Hematopoietic multipotent progenitor cell treated with erythropoietin and hydrocortisone succinate and interleukin-3 and kit ligand, for 6 days (in vitro differentiated cells): ENCODE data around the gene ZYG11B.
"Not testable (repeated sequence)": the region's sequence is repeated elsewhere in the genome, so short reads cannot be mapped to it uniquely, and the experiment has no call there.

ENCODE experiments used
- DNase-seq: peaks from one replicate; pipeline ENCODE4 v3.0.0-alpha.2; 2015

The ZYG11B gene

DNA sequence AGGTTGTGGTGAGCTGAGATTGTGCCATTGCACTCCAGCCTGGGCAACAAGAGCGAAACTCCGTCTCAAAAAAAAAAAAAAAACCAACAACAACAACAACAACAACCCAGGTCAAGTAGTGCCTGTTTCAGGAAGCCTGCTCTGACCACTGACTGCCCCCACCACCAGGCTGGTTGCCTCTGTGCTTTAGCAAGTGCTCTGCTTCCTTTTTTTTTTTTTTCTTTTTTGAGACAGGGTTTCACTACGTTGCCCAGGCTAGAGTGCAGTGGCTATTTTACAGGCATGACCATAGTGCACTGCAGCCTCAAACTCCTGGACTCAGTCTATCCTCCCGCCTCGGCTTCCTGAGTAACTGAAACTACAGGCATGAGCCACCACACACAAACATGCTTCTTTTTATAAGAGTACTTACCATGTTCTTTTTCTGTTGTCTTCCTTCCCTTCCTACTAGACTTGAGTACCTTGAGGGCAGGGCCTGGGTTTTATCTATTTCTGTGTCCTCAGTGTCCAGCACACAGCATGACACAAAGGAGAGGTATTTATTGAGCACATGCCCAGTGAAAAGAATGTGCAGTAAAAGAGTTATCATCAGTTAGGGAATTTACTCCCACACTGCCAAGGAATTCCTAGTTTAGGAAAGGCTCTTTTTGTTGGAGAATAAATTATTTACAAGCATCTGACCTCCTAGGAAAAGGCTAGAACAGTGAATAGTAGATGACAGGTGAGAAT, 18.2 kb upstream of the ZYG11B start:
- no peak for DNase-seq

DNA sequence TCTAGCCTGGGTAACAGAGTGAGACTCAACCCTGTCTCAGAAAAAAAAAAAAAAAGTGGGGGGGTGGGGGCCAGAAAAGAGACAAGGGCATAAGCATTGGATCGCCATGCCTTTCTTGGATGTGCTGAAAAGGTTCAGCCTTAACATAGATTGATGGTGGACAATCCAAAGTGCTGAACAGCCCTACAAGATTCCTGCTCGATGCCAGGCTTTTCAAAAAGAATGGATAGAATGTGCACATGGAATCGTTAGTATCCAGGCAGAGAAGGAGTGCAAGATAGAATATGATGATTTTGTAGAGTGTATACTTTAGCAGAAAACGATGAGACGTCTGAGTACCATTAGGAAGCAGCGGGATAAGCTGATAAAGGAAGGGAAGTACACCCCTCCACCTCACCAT, 17.2 kb upstream of the ZYG11B start:
- DNase-seq: no peak

DNA sequence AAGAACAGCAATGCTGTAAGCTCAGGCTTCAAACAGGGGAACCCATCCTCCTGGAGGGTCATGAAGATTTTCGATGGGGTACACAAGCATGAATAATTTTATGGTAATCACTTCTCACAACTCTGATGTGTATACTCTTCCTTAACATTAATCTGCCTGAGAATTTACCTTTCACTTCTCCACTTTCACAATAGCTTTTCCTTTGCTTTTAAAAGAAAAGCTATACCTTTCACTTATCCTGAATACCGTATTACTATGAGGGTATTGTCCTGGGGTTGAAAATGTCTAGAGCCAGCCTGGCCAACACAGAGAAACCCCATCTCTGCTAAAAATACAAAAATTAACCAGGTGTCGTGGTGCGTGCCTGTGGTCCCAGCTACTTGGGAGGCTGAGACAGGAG, 12.7 kb upstream of the ZYG11B start:
- DNase-seq: no peak

GRCh38 chr1:52715296-52715695, 11.0 kb upstream of the ZYG11B start:
- not testable (repeated sequence) for DNase-seq

DNA sequence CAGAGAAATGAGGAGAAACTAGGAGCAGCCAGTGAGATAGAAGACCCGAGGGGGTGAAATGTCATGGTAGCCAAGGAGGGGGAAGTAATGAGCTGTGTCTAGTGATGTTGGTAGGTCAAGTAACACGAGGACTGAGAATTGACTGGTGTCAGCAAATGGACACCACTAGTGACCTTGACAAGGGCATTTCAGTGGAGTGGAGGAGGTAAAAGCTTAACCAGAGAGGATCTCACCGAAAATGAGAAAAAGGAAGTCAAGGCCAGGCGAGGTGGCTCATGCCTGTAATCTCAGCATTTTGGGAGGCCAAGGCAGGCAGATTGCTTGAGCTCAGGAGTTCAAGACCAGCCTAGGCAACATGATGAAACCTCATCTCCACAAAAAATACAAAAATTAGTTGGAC, 3.0 kb upstream of the ZYG11B start:
- DNase-seq: no peak

GRCh38 chr1:52725903-52726264, 369 bp upstream of the ZYG11B start:
- DNase-seq: no peak

DNA sequence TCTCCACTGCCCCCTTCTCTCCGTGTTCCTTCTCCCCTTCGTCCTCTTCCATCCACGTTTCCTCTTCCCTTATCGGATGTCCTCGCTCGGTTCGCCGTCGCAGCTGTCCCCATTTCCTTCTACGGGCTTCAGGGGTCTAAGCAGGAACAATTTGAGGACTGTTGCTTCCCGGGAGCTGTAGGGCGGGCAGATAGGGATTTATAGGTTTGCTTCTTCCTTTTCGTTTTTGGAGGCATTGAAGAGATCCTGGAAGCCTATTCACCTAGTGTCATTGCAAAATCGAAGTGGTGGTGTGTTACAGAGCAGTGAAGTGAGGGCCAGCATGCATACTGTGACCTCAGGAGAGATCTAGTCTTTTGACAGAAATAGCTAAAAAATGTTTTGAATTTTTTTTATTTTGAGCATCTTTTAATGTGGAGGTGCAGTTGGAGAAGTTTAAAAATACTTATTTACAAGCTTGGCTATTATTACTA, 897 bp downstream of the ZYG11B start:
- peak; percentile 28 for DNase-seq

- DNase-seq: no peak
Measured at GRCh38 chr1:52727956-52728656, 1.9 kb downstream of the ZYG11B start.

- no peak for DNase-seq
Measured at GRCh38 chr1:52733368-52733767, 7.1 kb downstream of the ZYG11B start.

- DNase-seq: not testable (repeated sequence)
Measured at GRCh38 chr1:52735371-52735770, 9.1 kb downstream of the ZYG11B start.

DNA sequence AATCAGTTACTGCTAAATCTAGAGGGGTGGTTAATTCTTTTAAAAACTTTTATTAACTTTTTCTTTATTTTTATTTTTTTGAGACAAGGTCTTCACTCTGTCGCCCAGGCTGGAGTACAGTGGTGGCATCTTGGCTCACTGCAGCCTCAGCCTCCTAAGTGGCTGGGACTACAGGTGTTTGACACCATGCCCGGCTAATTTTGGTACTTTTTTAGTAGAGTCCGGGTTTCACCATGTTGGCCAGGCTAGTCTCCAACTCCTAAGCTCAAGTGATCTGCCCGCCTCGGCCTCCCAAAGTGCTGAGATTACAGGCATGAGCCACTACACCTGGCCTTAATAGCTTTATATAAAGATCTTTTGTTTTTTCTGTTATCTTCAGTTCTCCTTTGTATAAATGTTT, 11.9 kb downstream of the ZYG11B start:
- DNase-seq: no peak

DNA sequence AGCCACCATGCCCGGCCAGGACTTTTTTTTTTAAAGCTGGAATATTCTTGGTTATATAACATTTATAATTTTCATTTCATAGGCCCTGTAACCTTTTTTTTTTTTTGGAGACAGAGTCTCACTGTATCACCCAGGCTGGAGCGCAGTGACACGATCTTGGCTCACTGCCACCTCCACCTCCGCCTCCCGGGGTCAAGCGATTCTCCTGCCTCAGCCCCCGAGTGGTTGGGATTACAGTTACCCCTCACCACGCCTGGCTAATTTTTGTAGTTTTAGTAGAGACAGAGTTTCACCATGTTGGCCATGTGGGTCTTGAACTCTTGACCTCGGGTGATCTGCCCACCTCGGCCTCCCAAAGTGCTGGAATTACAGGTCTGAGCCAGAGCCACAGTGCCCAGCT, 12.6 kb downstream of the ZYG11B start:
- DNase-seq: no peak

DNA sequence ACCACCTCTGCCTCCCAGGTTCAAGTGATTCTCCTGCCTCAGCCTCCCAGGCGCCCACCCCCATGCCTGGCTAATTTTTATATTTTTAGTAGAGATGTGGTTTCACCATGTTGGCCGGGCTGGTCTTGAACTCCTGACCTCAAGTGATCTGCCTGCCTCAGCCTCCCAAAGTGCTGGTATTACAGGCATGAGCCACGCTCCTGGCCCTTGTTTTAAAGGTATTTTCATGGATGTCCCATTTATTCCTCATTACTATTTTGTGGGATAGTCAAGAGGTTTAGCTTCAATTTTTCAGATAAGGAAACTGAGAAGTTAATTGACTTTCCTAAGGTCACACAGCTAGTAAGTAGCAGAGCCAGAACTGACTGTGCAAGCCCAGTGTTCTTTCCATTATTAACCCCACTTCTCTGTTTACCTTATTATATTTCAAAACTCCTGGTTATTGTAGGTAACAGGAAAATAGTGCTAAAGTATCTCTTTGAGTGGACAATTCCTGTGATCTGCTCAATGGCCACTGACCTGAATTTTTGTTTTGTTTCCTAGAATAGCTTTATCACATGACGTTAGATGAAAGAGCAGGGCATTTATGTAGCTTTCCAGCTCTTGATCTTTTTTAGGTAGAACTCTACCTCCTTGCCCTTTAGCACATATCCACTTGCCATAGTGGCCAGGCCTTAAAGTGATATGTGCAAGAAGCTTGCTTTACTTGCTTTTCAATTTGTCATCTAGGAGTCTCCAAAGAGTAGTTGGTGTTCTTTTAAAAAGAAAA, 13.6 kb downstream of the ZYG11B start:
- no peak for DNase-seq

DNA sequence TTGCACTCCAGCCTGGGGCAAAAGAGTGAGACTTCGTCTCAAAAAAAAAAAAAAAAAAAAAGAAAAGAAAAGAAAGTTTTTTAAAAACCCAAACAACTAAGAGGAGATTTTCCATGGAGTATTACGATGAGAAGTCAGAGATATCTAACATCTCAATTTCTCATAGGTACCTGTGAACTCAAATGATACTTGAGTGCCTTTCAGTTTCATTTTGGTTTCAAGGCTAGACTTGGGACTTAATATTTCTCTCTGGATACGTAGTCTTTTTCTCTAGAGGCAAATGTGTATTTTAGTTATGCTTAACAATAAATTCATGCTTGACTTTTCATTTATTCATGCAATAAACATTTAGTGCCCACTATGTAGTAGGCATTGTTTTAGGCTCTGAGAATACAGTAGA, 15.0 kb downstream of the ZYG11B start:
- DNase-seq: no peak

DNA sequence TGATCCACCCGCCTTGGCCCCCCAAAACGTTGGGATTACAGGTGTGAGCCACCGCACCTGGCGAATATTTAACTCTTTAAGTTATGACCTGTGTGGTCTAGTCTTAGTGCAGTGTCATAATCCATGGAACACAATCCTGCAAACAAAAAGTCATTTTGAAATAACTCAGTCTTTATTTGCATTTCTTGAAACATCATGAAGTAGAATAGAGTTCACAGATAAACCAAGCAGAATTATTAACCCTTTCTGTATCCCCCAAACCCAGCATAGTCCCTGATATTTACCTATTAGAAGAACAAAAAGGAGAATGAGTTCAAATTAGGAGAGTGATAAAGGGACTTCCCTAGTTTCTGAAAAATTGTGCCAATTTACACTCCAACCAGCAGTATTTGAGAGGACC, 19.9 kb downstream of the ZYG11B start:
- no peak for DNase-seq

DNA sequence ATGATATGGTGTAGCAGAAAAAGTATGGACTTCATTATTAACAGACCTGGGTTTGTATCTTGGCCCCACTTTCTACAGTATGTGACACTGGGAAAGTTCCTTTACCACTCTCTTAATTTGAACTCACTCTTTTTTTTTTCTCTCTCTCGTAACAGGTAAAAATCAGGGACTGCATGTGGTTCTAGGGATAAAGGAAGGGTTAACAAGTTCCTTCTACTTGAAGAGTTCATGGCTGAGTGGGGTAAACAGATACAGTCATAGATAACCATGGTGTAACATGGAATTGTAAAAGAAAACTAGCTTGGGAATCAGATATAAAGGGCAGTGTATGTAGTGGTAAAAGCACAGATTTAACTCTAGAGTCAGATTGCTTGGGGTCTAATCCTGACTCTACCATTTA, 21.2 kb downstream of the ZYG11B start:
- no peak for DNase-seq

GRCh38 chr1:52748119-52748518, 21.9 kb downstream of the ZYG11B start:
- no peak for DNase-seq

- DNase-seq: not testable (repeated sequence)
Measured at GRCh38 chr1:52749496-52749895, 23.2 kb downstream of the ZYG11B start.

GRCh38 chr1:52750139-52750538, 23.9 kb downstream of the ZYG11B start:
- not testable (repeated sequence) for DNase-seq

GRCh38 chr1:52751589-52752483, 25.6 kb downstream of the ZYG11B start:
- DNase-seq: peak; percentile 92

- no peak for DNase-seq
Measured at GRCh38 chr1:52752484-52752826, 26.2 kb downstream of the ZYG11B start.

GRCh38 chr1:52753169-52753568, 26.9 kb downstream of the ZYG11B start:
- DNase-seq: no peak

GRCh38 chr1:52756020-52756419, 29.8 kb downstream of the ZYG11B start:
- no peak for DNase-seq
